ENCODE data around the gene PPAN. TPM values are rescaled to one million over a fixed set of nuclear protein-coding genes. Genes with fewer than 3 reads are reported as not detected.

The PPAN gene
- total RNA-seq, 1 donor from 2014 or later: 53.2 TPM

- H3K36me3 Mint-ChIP-seq: no peaks in the 10 kb centered on the region
- no peaks in the 10 kb centered on the region for H3K9me3 Mint-ChIP-seq
- no peak for DNase-seq (ENCODE audit: low spot score in 2 of 2, unreplicated experiment in 2 of 2)
- TF ChIP-seq CTCF (IDR thresholded peaks at IDR 0.05; ENCODE audit: unreplicated experiment): peak; percentile 43
- H3K4me3 Mint-ChIP-seq: no peak overlapping the region
- peaks cover 39% of the 10 kb centered on the region for H3K27me3 Mint-ChIP-seq (ENCODE audit: low read depth)
- no peaks in the 10 kb centered on the region for H3K4me1 Mint-ChIP-seq
- H3K27ac Mint-ChIP-seq: no peak overlapping the region
Measured at GRCh38 chr19:10074153-10074552, 32.0 kb upstream of the PPAN start.

GRCh38 chr19:10076535-10076934 is 29.6 kb upstream of the PPAN start:
- Mint-ChIP-seq H3K27ac (no peak overlapping the region), H3K27me3 (ENCODE audit: low read depth) (peaks cover 40% of the 10 kb centered on the region), H3K9me3 (no peaks in the 10 kb centered on the region), H3K36me3 (no peaks in the 10 kb centered on the region), H3K4me1 (no peaks in the 10 kb centered on the region), H3K4me3 (no peak overlapping the region)
- DNase-seq (ENCODE audit: low spot score in 2 of 2, unreplicated experiment in 2 of 2): no peak
- TF ChIP-seq CTCF (IDR thresholded peaks at IDR 0.05; ENCODE audit: unreplicated experiment): no peak

GRCh38 chr19:10078329-10078728 is 27.8 kb upstream of the PPAN start:
- H3K4me3 Mint-ChIP-seq: no peak overlapping the region
- H3K9me3 Mint-ChIP-seq: no peaks in the 10 kb centered on the region
- no peaks in the 10 kb centered on the region for H3K36me3 Mint-ChIP-seq
- TF ChIP-seq CTCF (IDR thresholded peaks at IDR 0.05; ENCODE audit: unreplicated experiment): no peak
- no peak for DNase-seq (ENCODE audit: low spot score in 2 of 2, unreplicated experiment in 2 of 2)
- no peak overlapping the region for H3K27ac Mint-ChIP-seq
- H3K27me3 Mint-ChIP-seq (ENCODE audit: low read depth): peaks cover 45% of the 10 kb centered on the region
- no peaks in the 10 kb centered on the region for H3K4me1 Mint-ChIP-seq

- DNase-seq (ENCODE audit: low spot score in 2 of 2, unreplicated experiment in 2 of 2): no peak
- Mint-ChIP-seq H3K36me3 (no peaks in the 10 kb centered on the region), H3K4me3 (no peak overlapping the region), H3K27me3 (ENCODE audit: low read depth) (peaks cover 49% of the 10 kb centered on the region), H3K4me1 (no peaks in the 10 kb centered on the region), H3K9me3 (no peaks in the 10 kb centered on the region), H3K27ac (no peak overlapping the region)
- no peak for TF ChIP-seq CTCF (IDR thresholded peaks at IDR 0.05; ENCODE audit: unreplicated experiment)
Measured at GRCh38 chr19:10079031-10079453, 27.1 kb upstream of the PPAN start.

- no peaks in the 10 kb centered on the region for H3K9me3 Mint-ChIP-seq
- H3K27ac Mint-ChIP-seq: no peak overlapping the region
- no peaks in the 10 kb centered on the region for H3K36me3 Mint-ChIP-seq
- H3K27me3 Mint-ChIP-seq (ENCODE audit: low read depth): peaks cover 36% of the 10 kb centered on the region
- TF ChIP-seq CTCF (IDR thresholded peaks at IDR 0.05; ENCODE audit: unreplicated experiment): no peak
- H3K4me1 Mint-ChIP-seq: no peaks in the 10 kb centered on the region
- DNase-seq (ENCODE audit: low spot score in 2 of 2, unreplicated experiment in 2 of 2): no peak
- H3K4me3 Mint-ChIP-seq: no peak overlapping the region
Measured at GRCh38 chr19:10083911-10084310, 22.3 kb upstream of the PPAN start.

GRCh38 chr19:10084803-10085202 is 21.4 kb upstream of the PPAN start:
- TF ChIP-seq CTCF (IDR thresholded peaks at IDR 0.05; ENCODE audit: unreplicated experiment): no peak
- Mint-ChIP-seq H3K36me3 (peaks cover 5% of the 10 kb centered on the region), H3K9me3 (no peaks in the 10 kb centered on the region), H3K27ac (no peak overlapping the region), H3K27me3 (ENCODE audit: low read depth) (peaks cover 29% of the 10 kb centered on the region), H3K4me1 (no peaks in the 10 kb centered on the region), H3K4me3 (peak overlapping the region; percentile 74)
- no peak for DNase-seq (ENCODE audit: low spot score in 2 of 2, unreplicated experiment in 2 of 2)
